ENCODE results near the gene CATSPER3.

DNA sequence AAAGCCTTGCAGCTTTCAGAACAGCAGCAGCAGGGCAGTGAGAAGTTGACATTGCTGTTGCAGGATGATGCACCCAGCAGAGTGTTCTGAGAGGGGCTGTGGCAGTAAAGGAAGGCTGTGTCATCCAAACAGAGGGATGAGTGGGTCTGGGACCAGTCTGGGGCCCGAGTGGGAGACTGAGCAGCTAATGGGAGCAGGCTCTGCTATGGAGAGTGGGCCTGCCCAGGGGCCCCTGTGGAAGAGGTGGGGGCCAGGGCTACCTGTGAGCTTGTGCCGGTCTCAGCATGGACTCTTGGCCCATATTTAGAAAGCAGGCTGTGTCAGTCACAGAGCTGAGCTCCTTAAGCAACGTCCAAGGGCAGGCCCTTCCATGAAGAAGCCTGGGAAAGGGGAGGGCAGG, 92.3 kb downstream of the CATSPER3 start:
- TF ChIP-seq, protein P1, sequence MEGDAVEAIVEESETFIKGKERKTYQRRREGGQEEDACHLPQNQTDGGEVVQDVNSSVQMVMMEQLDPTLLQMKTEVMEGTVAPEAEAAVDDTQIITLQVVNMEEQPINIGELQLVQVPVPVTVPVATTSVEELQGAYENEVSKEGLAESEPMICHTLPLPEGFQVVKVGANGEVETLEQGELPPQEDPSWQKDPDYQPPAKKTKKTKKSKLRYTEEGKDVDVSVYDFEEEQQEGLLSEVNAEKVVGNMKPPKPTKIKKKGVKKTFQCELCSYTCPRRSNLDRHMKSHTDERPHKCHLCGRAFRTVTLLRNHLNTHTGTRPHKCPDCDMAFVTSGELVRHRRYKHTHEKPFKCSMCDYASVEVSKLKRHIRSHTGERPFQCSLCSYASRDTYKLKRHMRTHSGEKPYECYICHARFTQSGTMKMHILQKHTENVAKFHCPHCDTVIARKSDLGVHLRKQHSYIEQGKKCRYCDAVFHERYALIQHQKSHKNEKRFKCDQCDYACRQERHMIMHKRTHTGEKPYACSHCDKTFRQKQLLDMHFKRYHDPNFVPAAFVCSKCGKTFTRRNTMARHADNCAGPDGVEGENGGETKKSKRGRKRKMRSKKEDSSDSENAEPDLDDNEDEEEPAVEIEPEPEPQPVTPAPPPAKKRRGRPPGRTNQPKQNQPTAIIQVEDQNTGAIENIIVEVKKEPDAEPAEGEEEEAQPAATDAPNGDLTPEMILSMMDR (conservative IDR thresholded peaks at IDR 0.05): no peak
- TF ChIP-seq EZH2 (IDR thresholded peaks at IDR 0.05; ENCODE audit: low read depth): no peak

Measured in PC-9 (cell line).